Occipital lobe (tissue), 2 donors: ENCODE results near the gene MYZAP. TPM values are rescaled to one million over a fixed set of nuclear protein-coding genes. Genes with fewer than 3 reads are reported as not detected.

Source experiments
- DNase-seq: peaks from one replicate; lab custom pipeline; 2025; lab: John Stamatoyannopoulos, UW
- total RNA-seq: library from RNA; depleted of rRNA; stranded (reverse); fragments of >200 nt; gene quantifications from one replicate; pipeline ENCODE4 v1.2.3, GENCODE V29; 2014

Gene MYZAP
- total RNA-seq, 1 donor from 2014 or later, result 1.1 TPM

- DNase-seq, result no peak
These were observed 29.4 kb upstream of the MYZAP start for GRCh38 chr15:57562196-57562769.

DNA sequence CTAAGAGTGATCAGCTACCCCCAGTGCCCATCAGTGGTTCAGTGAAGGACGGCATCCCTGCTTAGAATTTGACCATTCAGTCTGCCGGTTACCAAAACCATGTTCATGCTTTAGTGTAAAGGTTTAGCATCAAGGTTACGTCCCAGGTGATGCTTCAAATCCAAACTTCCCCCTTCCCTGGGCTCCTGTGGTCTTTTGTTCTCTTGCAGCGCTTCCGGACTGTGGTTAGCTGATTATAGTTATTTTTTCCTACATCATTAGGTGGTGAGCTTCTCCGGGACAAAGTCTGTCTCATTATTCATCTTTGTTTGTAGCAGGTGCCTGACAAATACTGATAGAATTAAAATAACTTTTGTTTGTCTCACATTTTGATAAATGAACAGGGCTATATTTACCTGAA, 28.3 kb upstream of the MYZAP start:
- DNase-seq, result no peak

- no peak for DNase-seq
These were observed 26.4 kb upstream of the MYZAP start for GRCh38 chr15:57565311-57565710.

- DNase-seq, result no peak
These were observed 24.9 kb upstream of the MYZAP start for GRCh38 chr15:57566834-57567233.

- DNase-seq, result no peak
These were observed 23.8 kb upstream of the MYZAP start for GRCh38 chr15:57567891-57568290.

DNA sequence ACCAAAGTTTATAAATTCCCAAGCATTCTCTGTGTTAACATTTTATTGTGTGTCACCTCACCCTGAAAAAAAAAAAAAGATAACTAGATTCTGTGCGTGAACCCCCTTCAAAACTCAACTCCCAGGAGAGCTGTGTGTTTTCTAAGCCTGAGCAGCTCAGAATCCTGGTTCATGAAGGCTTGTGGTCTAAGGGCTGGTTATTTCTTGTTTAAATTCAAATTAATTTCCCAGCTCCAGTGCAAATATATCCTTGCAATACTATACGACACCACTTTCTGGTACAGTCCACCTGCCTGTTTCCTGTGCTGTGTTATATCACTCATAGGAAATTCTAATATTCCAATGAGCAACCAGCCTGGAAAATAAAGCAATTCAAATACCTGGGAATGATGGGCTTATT, 23.4 kb upstream of the MYZAP start:
- DNase-seq, result no peak

- no peak for DNase-seq
These were observed 21.4 kb upstream of the MYZAP start for GRCh38 chr15:57570340-57570739.

- no peak for DNase-seq
These were observed 20.7 kb upstream of the MYZAP start for GRCh38 chr15:57570994-57571393.

DNA sequence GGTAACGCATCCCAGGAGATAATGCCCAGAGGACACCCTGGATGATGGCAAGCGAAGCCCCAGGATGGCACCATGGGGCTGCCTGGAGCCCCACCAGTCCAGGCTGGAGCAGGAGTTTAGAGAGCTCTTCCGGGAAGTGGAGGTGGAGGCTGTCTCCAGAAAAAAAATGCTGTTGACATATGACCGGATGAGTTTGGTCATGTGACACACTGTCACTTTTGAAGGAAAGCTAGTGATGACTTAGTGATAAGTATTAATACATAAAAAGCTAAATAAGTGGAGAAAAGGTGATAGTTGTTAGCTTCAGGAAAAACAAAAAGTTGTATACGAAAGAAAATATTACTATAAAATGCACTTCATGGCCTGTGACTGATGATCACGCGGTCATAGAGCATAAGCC, 20.0 kb upstream of the MYZAP start:
- no peak for DNase-seq

- no peak for DNase-seq
These were observed 19.2 kb upstream of the MYZAP start for GRCh38 chr15:57572468-57572867.

- DNase-seq, result no peak
These were observed 18.6 kb upstream of the MYZAP start for GRCh38 chr15:57573151-57573550.

DNA sequence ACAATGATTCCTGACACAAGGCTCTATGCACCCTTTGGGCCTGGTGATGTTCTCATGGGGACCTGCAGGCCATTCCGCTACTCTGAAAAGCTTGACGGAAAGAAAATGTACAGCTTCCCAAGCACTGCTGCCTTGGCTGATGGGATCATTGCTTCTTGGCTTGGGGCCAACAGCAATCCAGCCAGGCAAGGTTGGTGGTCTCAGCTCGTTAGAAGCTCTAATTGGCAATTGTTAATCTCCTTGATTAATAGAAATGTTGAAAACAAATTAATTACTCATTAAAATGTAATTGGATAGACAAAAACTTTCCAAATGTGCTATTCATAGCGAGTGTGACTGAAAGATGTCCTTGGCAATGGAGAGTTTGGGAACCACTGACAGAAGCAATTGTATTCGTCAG, 16.3 kb upstream of the MYZAP start:
- DNase-seq, result no peak

DNA sequence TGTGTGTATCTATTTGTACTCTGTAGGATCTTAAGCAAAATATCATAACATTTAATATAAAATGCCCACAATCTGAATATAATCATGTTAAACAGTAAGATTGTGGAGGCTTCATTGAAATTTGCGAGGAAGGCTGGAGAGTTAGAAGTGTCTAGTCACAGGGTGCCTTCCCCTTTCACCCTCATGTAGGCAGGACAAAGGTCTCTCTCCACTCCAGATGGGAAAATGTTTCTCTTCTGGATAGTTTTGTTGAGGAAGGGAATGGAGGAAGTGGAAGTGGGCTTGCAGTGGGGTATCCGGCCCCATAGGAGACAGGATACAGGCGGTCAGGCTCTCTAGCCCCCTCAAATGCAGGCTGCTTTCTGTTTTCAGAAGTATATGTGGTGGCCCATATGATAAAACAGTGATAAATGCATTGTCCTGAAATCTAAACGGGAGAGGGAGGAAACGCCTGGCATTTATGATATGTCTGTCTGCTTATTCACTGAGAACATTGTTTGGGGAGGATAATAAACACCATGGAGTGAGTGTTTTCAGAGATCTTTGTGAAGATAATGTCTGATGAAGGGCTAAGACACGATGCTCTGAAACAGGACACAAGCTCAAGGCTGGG, 13.3 kb upstream of the MYZAP start:
- no peak for DNase-seq

DNA sequence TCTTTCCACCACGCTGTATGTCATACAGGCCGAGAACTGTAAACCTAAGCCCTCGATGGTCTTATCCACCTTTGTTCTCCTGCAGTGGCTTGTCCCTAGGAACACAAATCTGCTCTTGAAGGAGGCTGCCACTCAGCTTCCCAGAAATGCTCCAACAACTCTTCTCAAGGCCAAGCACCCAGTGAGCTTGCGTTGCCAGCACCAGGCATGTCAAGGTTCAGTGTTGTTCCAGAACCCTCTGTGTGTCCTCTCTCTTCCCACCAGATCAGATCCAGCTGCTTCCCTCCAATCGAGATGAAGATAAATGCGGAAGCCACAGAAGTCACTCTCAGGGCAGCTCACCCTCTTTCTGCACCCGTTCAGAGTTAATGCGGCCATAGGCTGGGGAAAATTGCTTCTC, 11.3 kb upstream of the MYZAP start:
- DNase-seq, result no peak

DNA sequence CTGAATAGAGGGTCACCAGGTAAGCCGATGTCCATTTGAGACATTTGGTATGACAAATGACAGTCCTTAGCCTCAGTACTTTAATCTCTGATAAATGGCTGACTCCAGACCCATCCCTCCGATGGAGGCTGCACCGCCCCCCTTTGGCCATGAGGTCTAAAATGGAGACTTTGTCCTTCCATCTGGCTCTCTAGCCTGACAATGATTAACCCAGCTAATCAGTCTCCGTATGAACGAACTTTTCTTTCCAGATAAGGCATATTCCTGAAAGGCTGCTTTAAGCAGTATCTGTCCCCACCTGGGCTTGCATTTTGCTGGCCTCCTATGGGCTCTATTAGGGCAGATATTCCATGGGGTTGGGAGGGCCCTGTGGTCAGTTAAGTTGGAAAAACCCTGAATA, 10.8 kb upstream of the MYZAP start:
- no peak for DNase-seq

DNA sequence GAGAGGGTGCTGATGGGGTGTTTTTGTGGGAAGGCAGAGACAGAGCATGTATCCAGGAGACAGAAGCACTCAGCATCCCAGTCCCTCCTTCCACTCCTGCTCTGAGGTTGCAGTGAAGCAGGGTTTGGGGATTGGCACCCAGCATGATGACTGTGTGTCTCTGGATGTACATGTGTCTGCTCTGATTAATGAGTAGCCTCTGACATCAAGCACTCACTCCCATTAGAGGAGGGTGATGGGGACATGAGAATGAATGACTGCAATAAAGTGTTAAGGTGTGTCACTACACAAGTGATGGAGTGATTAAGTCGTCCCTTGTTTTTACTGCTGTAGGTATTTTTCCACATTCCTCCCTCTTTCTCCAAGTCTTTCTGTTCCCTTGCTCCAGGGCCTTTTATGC, 9.6 kb upstream of the MYZAP start:
- no peak for DNase-seq

DNA sequence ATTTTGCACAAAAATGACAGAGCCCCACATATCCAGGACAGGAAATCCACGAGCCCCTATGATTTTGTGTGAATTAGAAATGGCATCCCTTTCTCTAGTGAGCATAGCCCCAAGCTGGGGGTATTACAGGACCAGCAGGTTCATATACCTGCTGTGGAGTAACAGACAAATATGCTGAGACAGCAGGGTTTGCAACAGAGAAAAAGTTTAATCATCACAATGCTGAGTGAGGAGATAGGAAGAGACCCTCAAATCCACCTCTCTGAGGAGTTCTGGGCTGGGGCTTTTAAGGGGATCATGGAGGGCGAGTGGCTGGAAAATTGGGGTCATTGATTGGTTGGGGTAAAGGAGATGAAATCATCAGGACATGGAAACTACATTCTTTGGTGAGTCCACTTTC, 8.4 kb upstream of the MYZAP start:
- no peak for DNase-seq

- DNase-seq, result no peak
These were observed 8.0 kb upstream of the MYZAP start for GRCh38 chr15:57583720-57584119.

DNA sequence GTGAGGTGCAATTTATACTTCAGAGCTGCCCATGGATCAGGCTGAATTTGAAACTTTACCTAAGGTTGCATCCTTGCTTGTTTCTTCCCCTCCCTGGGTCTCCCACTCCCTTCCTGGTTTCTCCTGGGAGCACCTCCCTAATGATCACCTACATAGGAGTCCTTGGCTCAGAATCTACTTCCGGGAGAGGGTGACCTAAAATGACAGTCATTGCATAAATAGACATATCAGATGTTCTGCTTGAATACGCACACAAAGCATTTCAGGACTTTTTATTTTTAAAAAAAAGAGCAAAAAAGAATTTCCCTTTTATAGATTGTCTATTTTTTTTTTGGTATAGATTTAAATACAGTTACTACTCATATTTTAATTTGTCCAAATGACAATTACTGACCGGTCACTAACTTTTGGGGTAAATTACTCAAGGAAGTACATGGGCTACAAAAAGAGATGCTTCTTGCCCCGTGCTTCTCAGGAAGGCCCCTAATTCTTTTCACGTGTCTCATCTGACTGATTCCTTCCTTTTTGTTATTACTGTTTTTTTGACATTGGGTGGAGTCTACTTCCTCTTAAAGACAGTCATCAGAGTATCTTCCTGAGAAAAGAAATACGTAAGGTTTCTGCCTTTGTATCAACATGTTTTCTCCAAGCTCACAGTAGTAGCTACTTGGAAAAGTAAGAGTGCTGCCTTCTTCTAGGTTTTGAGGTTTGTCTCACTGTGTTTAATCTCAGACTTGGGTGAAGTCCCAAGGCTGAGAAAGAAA, 4.9 kb upstream of the MYZAP start:
- no peak for DNase-seq

DNA sequence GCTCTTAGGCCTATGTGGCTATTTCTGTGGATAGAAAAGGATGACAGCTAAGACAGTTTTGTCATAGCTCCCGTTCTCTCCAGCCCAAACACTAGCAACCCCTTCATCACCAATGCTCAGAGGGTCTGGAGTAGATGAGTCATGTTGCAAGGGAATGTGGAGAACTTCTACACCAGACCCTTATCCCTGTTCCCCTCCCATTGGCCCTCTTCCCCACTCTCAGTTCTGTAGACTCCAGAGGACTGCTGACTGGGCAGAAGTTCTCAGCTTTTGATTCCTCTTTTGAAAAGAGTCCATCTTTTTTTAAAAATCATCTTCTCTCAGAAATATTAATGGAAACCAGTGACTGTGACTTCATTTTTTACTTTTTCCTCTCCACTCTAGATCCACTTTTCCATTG, 2.4 kb upstream of the MYZAP start:
- no peak for DNase-seq

- DNase-seq, result no peak
These were observed 1.9 kb upstream of the MYZAP start for GRCh38 chr15:57589754-57590153.

- no peak for DNase-seq
These were observed 375 bp upstream of the MYZAP start for GRCh38 chr15:57591237-57591821.

GRCh38 chr15:57592426-57592825, 722 bp downstream of the MYZAP start:
- DNase-seq, result no peak
